GM12873 (cell line): Measurements from ENCODE around the gene RABAC1.

Source experiments
- CTCF ChIP-seq: IDR thresholded peaks from 2 replicates; pipeline ENCODE4 v1.5.1; 2012; ENCODE audit warnings: low read depth, mild to moderate bottlenecking, moderate library complexity, low read length, control low read depth; ENCODE audit not compliant: insufficient read depth; ENCODE audit errors: missing control alignments

Gene RABAC1

GRCh38 chr19:41955521-41955920 is 3.6 kb downstream of the RABAC1 start:
- TF ChIP-seq CTCF: no peak

- peak; percentile 100 for TF ChIP-seq CTCF
Measured at GRCh38 chr19:41951686-41952172, 7.4 kb downstream of the RABAC1 start.

- TF ChIP-seq CTCF: no peak
Measured at GRCh38 chr19:41947091-41947490, 12.0 kb downstream of the RABAC1 start.

DNA sequence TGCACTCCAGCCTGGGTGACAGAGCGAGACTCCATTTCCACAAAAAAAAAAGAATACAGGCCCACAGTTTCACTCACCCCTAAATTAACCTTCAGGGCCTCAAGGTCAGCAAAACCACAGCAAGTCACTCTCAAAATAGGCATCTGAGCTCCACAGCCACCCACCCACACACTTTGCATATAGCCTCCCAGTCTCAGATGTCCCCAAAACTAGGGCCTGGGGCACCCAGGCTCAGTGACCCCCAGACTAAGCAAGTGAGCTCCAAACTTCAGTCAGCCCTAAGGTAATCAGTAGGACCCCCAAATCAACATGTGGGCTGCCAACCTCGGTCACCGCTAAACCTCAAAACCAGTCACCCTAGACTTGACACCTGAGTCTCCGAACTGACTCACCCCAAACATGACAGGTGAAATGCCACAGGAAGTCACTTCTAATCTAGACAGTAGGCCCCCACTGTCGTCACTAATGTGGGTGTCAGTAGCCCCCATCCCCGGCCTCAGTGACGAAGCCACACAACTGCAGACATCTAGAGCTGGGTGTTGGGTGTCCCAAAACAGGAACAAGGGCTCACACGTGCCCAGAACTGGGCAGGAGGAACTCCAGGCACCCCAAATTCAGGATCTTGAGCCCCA is 13.9 kb downstream of the RABAC1 start:
- no peak for TF ChIP-seq CTCF

DNA sequence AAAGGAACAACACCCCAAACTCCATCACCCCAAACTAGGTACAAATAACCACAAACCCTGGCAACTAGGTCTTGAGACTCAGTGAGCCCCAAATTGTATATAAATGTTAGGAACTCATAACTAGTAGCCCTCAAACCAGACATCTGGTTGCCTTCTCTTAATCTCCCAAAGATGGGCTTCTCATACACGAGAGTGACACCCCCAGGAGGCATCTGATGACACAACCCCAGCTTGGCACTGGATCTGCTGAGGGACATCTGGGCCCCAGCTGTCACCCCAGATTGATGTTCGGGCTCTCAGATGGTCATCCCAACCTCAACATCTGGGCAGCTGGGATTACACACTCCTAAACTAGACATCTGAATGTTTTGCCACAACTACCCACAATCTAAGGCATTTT is 14.8 kb downstream of the RABAC1 start:
- TF ChIP-seq CTCF: no peak

- no peak for TF ChIP-seq CTCF
Measured at GRCh38 chr19:41941410-41942202, 17.5 kb downstream of the RABAC1 start.

DNA sequence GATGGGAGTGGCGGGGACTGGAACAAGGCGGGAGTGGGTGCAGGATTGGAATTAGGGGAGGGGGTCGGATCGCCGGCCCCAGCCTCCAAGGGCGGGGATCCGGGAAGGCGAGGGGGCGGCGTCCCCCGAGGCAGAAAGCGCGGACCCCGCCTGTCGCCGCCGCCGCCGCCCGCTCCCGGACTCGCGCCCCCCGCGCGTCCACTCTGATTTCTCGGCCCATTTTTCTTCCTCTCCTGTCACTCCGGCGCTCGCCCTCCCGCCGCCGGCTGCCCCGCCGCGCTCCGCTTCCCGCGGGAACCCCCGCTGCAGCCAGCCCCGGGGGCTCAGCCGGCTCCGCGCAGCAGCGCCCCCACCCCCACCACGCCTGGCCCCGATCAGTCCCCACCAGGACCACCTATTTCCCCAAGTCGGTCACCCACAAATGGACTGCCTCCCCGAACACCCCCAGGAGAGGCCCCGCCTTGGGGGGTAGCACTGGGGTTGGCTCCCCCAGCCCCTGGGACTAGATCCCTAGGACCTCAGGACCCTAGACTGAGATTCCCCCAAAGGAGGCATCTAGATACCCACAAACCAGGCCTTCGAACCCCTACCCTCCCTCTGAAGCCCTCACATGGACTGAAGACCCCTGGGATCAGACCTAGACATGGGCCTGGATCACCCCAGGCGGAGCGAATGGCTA is 18.3 kb downstream of the RABAC1 start:
- TF ChIP-seq CTCF: no peak
